Measurements from ENCODE around the gene GJA5.

GJA5 gene

DNA sequence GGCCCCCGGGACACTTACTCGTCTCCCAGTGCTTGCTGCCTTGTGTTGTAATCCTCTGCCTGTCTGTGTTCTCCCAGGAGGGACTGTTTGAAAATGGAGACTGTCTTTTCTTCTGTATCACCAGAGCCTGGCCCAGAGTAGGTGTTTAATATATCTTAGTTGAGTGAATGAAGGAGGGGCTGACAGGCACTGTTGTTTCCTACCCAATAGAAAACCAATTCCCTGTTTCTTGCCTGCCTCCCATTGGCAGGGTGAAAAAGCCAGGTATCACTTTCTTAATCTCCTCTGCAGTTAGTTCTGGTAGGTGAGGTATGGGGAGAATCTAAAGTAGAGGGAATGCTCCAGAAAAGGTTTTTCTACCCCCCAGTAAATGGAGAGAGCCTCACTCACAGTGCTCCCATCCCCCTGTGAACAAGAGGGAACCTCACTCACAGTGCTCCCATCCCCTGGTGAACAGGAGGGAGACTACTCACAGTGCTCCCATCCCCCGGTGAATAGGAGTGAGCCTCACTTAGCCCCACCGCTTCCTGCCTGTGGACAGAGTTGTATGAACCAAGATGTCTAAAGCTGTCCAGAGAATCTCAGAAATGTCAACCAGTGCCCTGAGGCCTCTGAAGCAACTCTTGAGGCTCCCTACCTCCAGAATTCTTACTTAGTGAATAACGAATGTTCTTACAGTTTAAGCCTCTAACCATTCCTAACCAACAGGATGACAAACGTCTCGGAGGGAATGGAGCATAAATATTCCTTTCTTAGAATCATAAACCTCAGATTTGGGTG lies at the start of gene GJA5:
GJA5 (minus strand) TSS at position 122 of the 780 bp plus-strand sequence. CDS start 1,364 bp downstream, outside the sequence.
- DNase-seq: no peak

- no peak for DNase-seq
Measured at GRCh38 chr1:147809236-147809635, 48.8 kb upstream of the GJA5 start.

DNA sequence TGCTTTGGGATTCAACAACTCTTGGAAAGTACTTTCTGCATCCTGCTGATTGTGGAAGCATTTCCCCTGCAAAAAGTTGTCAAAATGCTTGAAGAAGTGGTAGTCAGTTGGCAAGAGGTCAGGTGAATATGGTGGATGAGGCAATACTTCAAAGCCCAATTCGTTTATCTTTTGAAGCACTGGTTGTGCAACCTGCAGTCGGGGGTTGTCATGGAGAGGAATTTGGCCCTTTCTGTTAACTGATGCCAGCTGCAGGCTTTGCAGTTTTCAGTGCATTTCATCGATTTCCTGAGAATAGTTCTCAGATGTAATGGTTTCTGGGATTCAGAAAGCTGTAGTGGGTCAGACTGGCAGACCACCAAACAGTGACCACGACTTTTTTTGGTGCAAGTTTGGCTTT lies 47.6 kb upstream of the GJA5 start:
- DNase-seq: no peak

GRCh38 chr1:147807405-147807804 lies 47.0 kb upstream of the GJA5 start:
- no peak for DNase-seq

DNA sequence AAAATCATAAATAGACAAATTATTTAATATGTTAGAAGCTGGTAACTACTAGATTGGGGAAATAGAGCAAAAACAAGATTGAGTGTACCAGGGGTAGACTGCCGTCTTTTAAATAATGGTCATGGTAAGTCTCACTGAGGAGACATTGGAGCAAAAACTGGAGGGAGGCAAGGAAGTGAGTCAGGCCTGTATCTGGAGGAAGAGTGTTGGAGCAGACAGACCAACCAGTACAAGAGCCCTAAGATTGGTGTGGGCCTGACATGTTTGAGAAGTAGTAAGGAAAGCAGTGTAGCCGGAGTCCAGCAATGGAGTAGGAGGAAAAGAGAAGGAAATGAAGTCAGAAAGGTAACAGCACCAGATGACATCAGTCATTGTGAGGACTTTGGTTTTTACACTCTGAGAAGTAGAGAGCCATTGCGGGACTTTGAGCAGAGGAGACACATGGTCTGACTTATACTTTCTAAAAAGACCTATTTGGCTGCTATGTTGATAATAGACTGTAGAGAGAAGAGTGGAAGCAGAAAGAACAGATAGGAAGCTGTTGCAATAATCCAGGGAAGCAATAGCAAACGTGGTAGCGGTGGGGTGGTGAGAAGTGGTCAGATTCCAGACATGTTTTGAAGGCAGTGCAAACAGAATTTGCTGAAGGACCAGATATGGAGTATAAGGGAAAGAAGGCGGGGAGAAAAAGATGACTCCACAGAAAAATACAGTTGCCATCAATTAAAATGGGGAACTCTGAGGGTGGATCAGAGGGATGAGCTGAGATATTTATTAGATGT lies 44.7 kb upstream of the GJA5 start:
- no peak for DNase-seq

DNA sequence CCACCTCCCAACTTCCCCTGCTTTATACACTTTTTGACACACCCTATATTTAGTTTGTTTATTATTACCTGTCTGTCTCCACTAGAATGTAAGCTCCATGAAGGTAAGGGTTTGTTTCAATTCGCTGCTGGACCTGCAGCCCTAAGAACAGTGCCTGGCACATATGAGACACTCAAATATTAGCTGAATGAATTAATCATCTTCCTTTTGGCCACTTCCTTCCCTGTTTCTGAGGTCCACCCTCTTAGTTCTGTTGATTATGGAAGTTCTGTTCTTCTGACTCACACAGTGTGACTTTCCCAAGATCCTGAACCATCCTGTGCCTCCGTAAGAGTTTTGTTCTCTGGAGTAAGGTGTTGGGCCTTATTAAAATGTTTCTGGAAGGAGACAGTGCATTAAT lies 40.4 kb upstream of the GJA5 start:
- DNase-seq: no peak

GRCh38 chr1:147798731-147799130 lies 38.3 kb upstream of the GJA5 start:
- no peak for DNase-seq

GRCh38 chr1:147794570-147794969 lies 34.2 kb upstream of the GJA5 start:
- no peak for DNase-seq

- DNase-seq: no peak
Measured at GRCh38 chr1:147791876-147792275, 31.5 kb upstream of the GJA5 start.

DNA sequence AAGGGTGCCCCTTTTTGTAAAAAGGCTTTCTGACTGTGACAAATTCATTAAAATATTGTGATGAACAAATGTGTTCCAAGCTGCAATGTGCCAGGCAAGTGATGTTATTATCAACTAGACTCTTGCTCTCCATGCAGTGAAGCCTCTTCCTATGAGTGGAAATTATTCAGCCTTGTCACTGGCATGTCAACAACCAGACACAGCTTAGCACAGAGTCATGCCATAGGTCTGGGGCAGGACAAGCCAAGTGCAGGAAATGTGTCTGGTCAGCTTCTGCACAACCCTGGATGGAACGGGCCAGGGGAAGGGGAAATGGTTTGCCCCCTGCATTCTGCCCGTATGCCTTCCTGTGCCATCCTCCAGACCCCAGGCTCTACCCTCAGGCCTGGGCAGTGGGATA lies 27.4 kb upstream of the GJA5 start:
- DNase-seq: no peak

GRCh38 chr1:147786536-147786935 lies 26.1 kb upstream of the GJA5 start:
- no peak for DNase-seq

DNA sequence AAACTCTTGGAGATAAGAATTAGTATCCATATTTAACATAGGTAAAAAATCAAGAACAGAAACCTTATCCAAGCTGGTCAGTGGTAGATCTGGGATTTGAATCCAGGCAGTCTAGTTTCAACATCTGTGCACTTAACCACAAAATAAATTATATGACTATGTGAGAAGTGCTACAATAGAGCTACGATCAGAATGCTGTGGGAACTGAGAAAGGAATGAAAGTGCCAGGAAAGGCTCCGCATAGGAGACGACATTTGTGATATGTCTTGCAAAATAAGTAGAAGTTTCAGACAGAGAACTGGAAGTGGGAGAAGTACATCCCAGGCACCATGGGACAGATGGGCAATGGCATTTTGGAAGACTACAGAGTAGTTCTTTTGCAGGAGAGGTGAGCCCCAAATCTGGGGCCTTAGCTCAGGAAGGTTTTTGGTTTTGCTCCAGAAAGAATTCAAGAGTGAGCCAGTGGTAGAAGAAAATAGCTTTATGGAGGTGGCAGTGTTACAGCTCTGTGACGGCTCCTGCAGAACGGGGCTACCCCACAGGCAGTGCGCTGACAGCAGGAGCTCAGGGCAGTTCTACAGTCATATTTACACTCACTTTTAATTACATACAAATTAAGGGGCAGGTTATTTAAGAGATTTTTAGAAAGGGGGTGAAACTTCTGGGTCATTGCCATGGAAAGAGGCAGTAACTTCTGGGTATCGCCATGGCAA lies 25.5 kb upstream of the GJA5 start:
- no peak for DNase-seq

- DNase-seq: no peak
Measured at GRCh38 chr1:147784941-147785340, 24.5 kb upstream of the GJA5 start.

GRCh38 chr1:147781056-147781471 lies 20.7 kb upstream of the GJA5 start:
- DNase-seq: no peak

GRCh38 chr1:147777694-147778093 lies 17.3 kb upstream of the GJA5 start:
- DNase-seq: no peak

DNA sequence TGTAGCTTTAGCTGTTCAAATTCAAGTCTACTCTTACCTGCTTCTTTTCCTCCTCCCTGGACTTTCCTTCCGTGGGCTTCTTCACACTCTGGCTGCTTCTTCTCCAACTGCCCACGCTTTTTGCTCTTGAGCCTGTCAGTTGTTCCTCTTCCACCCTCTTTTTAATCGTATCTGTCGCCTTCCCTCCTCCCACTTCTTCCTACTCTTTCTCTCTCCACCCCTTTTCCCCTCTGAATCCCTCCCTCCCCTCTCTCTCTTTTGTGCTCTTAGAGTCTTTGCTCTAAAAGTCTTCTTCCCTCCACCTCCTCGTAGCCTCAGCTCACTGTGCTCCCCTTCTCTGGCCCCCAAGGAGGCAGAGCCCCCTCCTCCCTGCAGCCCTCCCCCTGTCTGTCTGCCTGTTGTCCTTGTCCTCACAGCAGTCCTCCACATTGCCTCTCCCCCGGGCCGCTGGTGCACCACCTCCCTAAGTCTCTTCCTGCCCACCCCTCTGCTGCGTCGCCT lies 12.9 kb upstream of the GJA5 start:
- no peak for DNase-seq

DNA sequence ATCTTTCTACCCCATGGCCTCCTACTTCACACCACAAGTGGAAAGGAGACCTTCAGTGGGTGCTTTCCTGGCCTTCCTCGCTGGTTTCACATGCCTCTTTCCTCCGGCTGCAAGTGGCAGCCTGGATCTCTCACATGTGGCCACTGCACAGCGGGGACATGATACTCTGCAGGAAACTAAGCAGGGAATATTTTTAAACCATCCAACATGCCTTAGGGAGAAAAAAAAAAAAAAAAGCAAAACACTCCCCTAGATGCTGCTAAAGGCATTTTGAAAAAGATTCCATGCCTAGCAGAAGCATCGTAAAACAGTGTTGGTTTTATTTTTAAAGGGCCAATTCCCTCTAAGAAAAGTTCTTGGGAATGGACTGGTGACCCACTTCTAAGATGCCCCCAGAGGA lies 12.2 kb upstream of the GJA5 start:
- DNase-seq: no peak

GRCh38 chr1:147771226-147772125 lies 11.1 kb upstream of the GJA5 start:
- no peak for DNase-seq

DNA sequence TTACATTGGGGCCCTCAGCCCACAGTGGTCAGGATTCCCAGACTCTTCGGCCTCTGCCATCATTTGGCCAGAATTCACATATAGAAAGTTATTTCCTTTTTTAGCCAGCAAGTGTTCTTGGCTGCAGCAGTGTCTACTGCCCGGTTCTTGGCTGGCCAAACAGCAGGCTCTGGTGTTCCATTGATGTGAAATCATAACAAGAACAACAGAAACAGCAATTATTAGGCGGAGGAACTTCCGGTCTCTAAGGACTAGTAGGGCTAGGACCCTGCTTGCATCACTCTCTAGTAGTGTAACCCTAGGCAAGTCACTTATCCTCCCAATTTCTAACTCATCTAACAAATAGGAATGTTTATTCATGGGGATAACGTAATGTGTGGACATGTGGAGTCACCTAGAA lies 8.7 kb upstream of the GJA5 start:
- DNase-seq: no peak

GRCh38 chr1:147768582-147768981 lies 8.2 kb upstream of the GJA5 start:
- DNase-seq: no peak

DNA sequence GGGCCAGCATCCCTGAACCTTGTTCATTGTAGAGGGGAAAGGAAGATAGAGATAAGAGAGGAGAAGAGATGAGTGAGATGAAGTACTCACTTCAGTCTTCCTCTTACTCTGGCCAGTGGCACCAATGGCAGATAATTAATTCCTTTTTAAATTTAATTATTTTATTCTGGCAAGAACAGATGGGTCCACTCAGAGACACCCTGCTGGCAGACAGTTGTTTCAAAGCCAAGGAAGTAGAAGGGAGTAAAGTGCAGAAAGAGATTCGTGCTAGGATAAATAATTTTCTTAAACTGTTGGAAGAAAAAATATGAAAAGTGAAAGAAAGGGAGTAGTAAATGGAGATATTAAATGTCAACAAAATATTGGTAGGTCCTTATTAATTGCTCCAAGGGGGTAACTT lies 7.7 kb upstream of the GJA5 start:
- no peak for DNase-seq

- DNase-seq: no peak
Measured at GRCh38 chr1:147762233-147763024, 2.0 kb upstream of the GJA5 start.

All from bone marrow (tissue), 2 donors.